Measurements from ENCODE around the gene RTTN. TPM values are rescaled to one million over a fixed set of nuclear protein-coding genes. Genes with fewer than 3 reads are reported as not detected.

Gene RTTN
- total RNA-seq, 2 donors from 2014 or later: 22.3 to 35.4 TPM

DNA sequence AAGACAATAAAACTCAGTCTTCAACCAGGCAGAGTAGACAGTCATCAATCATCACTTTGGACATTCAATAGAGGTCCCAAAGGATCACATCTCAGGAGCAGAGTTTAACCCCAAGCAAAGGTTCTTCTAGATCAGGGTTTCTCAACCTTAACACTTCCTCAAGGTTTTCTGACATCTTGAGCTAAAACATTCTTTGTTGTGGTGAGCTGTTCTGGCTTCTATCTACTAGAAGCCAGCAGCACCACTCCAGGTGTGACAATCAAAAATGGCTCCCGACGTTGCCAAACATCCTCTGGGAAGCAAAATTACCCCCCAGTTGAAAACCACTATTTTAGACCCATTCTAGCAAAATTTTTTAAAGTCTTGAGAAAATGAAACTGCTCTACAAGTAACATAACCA lies 22.0 kb downstream of the RTTN start:
- no peak overlapping the region for H3K27ac ChIP-seq (ENCODE audit: low read depth, low read length)
- DNase-seq: no peak
- H3K4me1 ChIP-seq (ENCODE audit: control insufficient read depth, insufficient read depth, low read length): no peaks in the 10 kb centered on the region
- TF ChIP-seq, protein P1, sequence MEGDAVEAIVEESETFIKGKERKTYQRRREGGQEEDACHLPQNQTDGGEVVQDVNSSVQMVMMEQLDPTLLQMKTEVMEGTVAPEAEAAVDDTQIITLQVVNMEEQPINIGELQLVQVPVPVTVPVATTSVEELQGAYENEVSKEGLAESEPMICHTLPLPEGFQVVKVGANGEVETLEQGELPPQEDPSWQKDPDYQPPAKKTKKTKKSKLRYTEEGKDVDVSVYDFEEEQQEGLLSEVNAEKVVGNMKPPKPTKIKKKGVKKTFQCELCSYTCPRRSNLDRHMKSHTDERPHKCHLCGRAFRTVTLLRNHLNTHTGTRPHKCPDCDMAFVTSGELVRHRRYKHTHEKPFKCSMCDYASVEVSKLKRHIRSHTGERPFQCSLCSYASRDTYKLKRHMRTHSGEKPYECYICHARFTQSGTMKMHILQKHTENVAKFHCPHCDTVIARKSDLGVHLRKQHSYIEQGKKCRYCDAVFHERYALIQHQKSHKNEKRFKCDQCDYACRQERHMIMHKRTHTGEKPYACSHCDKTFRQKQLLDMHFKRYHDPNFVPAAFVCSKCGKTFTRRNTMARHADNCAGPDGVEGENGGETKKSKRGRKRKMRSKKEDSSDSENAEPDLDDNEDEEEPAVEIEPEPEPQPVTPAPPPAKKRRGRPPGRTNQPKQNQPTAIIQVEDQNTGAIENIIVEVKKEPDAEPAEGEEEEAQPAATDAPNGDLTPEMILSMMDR (conservative IDR thresholded peaks at IDR 0.05): no peak
- Mint-ChIP-seq H3K27me3 (ENCODE audit: insufficient read depth) (no peaks in the 10 kb centered on the region), H3K4me3 (no peak overlapping the region), H3K27ac (no peak overlapping the region), H3K36me3 (ENCODE audit: low read depth) (peaks cover 31% of the 10 kb centered on the region), H3K4me1 (no peaks in the 10 kb centered on the region), H3K9me3 (no peaks in the 10 kb centered on the region)
- H3K4me3 ChIP-seq (ENCODE audit: low read length): no peak overlapping the region
- no peaks in the 10 kb centered on the region for H3K27me3 ChIP-seq (ENCODE audit: control insufficient read depth, insufficient read depth, low read length, poor library complexity, severe bottlenecking)
- peaks cover 20% of the 10 kb centered on the region for H3K36me3 ChIP-seq (ENCODE audit: control insufficient read depth, insufficient read depth, low read length)
- H3K9me3 ChIP-seq (ENCODE audit: control insufficient read depth, low read length): no peaks in the 10 kb centered on the region
- 98 to 100% methylated on average over 2 of the region's 2 CpGs for WGBS, 2 experiments (ENCODE audit: insufficient coverage in 1 of 2, insufficient read length in 1 of 2)
- H3K9ac ChIP-seq (ENCODE audit: extremely low read depth, low read length, poor library complexity, severe bottlenecking): no peak overlapping the region

DNA sequence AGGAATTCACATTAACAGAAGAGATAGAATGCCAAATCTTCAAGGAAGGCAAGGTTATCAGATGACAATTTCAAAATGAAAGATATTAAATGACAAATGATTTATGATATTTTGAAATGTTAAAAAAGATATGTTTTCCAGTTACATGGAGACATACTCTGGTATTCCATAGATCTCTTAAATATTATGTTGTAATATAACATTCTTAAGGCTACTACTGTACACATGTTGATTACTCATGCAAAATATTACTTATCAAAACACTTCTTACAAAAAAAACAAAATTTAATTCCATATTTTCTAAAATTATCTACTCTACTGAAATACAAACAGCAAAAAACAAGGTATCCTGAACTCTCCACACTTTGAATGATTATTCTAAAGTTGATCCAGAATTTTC lies 22.9 kb downstream of the RTTN start:
- Mint-ChIP-seq H3K9me3 (no peaks in the 10 kb centered on the region), H3K4me1 (no peaks in the 10 kb centered on the region), H3K27ac (no peak overlapping the region), H3K27me3 (ENCODE audit: insufficient read depth) (no peaks in the 10 kb centered on the region), H3K36me3 (ENCODE audit: low read depth) (peaks cover 24% of the 10 kb centered on the region), H3K4me3 (no peak overlapping the region)
- H3K36me3 ChIP-seq (ENCODE audit: control insufficient read depth, insufficient read depth, low read length): peaks cover 14% of the 10 kb centered on the region
- H3K9ac ChIP-seq (ENCODE audit: extremely low read depth, low read length, poor library complexity, severe bottlenecking): no peak overlapping the region
- no peak overlapping the region for H3K4me3 ChIP-seq (ENCODE audit: low read length)
- TF ChIP-seq, protein P1 (conservative IDR thresholded peaks at IDR 0.05): no peak
- no peaks in the 10 kb centered on the region for H3K4me1 ChIP-seq (ENCODE audit: control insufficient read depth, insufficient read depth, low read length)
- H3K27ac ChIP-seq (ENCODE audit: low read depth, low read length): no peak overlapping the region
- H3K27me3 ChIP-seq (ENCODE audit: control insufficient read depth, insufficient read depth, low read length, poor library complexity, severe bottlenecking): no peaks in the 10 kb centered on the region
- H3K9me3 ChIP-seq (ENCODE audit: control insufficient read depth, low read length): no peaks in the 10 kb centered on the region
- no peak for DNase-seq

DNA sequence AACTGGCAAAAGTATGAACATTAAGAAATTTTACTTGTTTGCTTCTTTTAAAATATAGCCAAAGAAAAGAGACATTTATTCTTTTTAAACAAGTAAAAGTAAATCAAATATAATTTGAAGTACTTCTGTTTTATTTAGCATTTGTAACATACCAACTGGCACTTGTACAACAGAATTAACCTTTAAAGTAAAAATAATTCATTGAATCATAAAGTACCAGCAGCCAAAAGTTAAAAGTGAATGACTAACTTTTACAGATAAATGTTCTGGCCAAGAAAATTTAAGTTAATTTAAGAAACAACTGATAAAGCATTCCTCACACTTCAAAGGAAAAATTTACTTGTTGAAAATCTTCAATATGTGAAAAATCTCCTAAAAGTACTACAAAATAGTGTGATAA lies 23.8 kb downstream of the RTTN start:
- DNase-seq: no peak
- Histone ChIP-seq H3K27ac (ENCODE audit: low read depth, low read length) (no peak overlapping the region), H3K4me3 (ENCODE audit: low read length) (no peak overlapping the region), H3K9me3 (ENCODE audit: control insufficient read depth, low read length) (no peaks in the 10 kb centered on the region), H3K9ac (ENCODE audit: extremely low read depth, low read length, poor library complexity, severe bottlenecking) (no peak overlapping the region), H3K27me3 (ENCODE audit: control insufficient read depth, insufficient read depth, low read length, poor library complexity, severe bottlenecking) (no peaks in the 10 kb centered on the region), H3K4me1 (ENCODE audit: control insufficient read depth, insufficient read depth, low read length) (no peaks in the 10 kb centered on the region), H3K36me3 (ENCODE audit: control insufficient read depth, insufficient read depth, low read length) (peaks cover 7% of the 10 kb centered on the region)
- H3K4me1 Mint-ChIP-seq: no peaks in the 10 kb centered on the region
- peaks cover 17% of the 10 kb centered on the region for H3K36me3 Mint-ChIP-seq (ENCODE audit: low read depth)
- no peak overlapping the region for H3K4me3 Mint-ChIP-seq
- no peak overlapping the region for H3K27ac Mint-ChIP-seq
- H3K9me3 Mint-ChIP-seq: no peaks in the 10 kb centered on the region
- TF ChIP-seq, protein P1 (conservative IDR thresholded peaks at IDR 0.05): no peak
- H3K27me3 Mint-ChIP-seq (ENCODE audit: insufficient read depth): no peaks in the 10 kb centered on the region
